HAP-1 (cell line): ENCODE results near the gene PLTP.
"Not testable (repeated sequence)": the region's sequence is repeated elsewhere in the genome, so short reads cannot be mapped to it uniquely, and the experiment has no call there.

Source experiments
- DNase-seq, 2 experiments: peaks; one replicate each; pipeline ENCODE4 v3.0.0-alpha.2; 2016 to 2020; ENCODE audit warnings: low spot score in 2 of 2
- H3K27me3 ChIP-seq: fragments of 250-450 bp; sonication (Bioruptor Pico); 2 replicates; pipeline ENCODE4 v1.5.1; 2020; ENCODE audit warnings: low read depth, mild to moderate bottlenecking, moderate library complexity
- H3K36me3 ChIP-seq: fragments of 250-450 bp; sonication (Bioruptor Pico); replicated peaks from 2 replicates; pipeline ENCODE4 v1.5.1; 2020; ENCODE audit warnings: mild to moderate bottlenecking
- H3K4me1 ChIP-seq: fragments of 250-450 bp; sonication (Bioruptor Pico); 2 replicates; pipeline ENCODE4 v1.5.1; 2020; ENCODE audit warnings: mild to moderate bottlenecking
- H3K4me3 ChIP-seq: fragments of 250-450 bp; sonication (Bioruptor Pico); 2 replicates; pipeline ENCODE4 v1.5.1; 2020; ENCODE audit warnings: mild to moderate bottlenecking, moderate library complexity
- H3K9me3 ChIP-seq: fragments of 250-450 bp; sonication (Bioruptor Pico); 2 replicates; pipeline ENCODE4 v1.5.1; 2020; ENCODE audit warnings: mild to moderate bottlenecking, moderate library complexity
- in situ Hi-C: fragments of 300-500 bp; cut with MboI; formaldehyde crosslinking; loops from 3 replicates; pipeline ENCODE4 v1.14.3; 2020; ENCODE audit warnings: low sequenced_read_pairs, inconsistent platforms, mixed read lengths

PLTP gene

DNA sequence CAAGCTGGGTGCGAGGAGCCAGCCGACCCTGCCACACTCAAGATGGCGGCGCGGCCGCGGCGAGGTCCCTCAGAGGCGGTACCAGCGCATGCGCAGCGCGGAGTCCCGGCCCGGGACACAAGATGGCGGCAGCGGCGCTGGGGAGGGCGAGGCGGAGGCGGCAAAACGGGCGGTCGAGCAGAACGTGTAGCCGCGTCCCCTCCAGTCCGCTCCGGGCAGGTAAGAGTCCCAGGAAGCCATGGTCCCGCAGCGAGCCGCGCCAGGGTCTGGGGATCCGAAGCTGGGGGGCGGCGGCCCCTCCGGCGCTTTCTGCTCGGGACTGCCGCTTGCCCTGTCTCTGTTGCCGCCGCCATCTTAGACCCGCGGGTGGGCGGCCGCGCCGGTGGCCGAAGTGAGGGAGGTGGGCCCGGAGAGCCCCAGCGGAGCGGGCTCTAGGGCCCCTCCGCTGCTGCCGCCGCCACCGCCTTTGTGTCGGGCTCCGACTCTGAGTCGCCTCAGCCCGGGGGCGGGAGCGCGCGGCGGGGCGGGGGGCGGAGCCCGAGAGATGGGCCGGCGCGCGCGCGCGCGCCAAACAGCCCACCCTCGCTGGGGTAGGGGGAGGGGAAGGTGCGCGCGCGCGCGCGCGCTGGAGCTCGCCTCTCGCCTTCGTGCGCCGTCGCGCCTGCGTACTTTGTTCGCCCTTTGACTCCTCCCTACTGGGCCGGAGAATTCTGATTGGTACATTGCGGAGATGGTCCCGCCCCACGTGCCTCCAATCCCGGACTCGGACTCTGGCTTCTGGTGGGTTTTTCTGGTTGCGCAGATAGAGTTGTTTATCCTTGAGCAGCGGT lies 22.8 kb upstream of the PLTP start, which contains the start of gene PCIF1:
PCIF1 (plus strand) TSS at position 98 of the 830 bp plus-strand sequence. CDS start 4,317 bp downstream, outside the sequence.
- Histone ChIP-seq H3K36me3 (peaks cover 29% of the 10 kb centered on the region), H3K4me1 (peaks cover 3% of the 10 kb centered on the region; the same call in 1 of the 2 replicates), H3K27me3 (no peaks in the 10 kb centered on the region), H3K9me3 (no peaks in the 10 kb centered on the region), H3K4me3 (peak within 1 kb of the TSS; percentile 96)
- in situ Hi-C loops: no loop called here
- peak; percentile 94 to 98 for DNase-seq

DNA sequence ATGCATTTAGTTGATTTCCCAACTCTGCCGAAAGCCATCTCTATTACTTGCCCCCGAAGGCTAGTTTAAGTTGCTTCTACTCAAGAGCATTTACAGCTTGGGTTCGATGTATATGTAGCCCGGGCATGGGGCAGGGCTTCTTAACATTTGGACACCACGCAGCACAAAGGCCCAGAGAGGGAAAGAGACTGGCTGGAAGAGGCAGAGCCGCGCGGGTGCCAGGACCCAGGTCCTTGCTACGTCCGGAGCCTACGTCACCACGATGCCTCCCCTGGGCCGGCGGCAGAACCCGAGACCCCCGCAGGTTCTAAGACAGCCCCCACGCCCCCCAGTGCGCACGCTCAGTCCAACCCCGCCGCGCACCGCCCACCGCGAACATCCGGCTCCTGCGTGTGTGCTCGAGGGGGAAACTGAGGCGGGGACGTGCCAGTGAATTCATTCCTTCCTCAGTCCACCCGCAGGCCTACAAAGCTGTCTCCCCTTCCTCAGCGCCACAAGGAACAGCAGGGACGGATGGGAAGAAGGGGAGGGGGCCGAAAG lies 22.2 kb upstream of the PLTP start:
- in situ Hi-C loops: no loop called here

GRCh38 chr20:45933266-45934045 lies 21.5 kb upstream of the PLTP start:
- in situ Hi-C loops: no loop called here
- Histone ChIP-seq H3K27me3 (no peaks in the 10 kb centered on the region), H3K4me1 (peaks cover 13% of the 10 kb centered on the region), H3K36me3 (peaks cover 17% of the 10 kb centered on the region), H3K9me3 (no peaks in the 10 kb centered on the region), H3K4me3 (peak overlapping the region; percentile 96)
- DNase-seq: peak; percentile 81 to 87

More for the DNA sequence above, 22.2 kb upstream of the PLTP start:
- Histone ChIP-seq H3K36me3 (peaks cover 22% of the 10 kb centered on the region), H3K4me1 (peaks cover 7% of the 10 kb centered on the region), H3K4me3 (peak overlapping the region; percentile 96), H3K9me3 (no peaks in the 10 kb centered on the region), H3K27me3 (no peaks in the 10 kb centered on the region)
- peak; percentile 17 to 72 for DNase-seq

DNA sequence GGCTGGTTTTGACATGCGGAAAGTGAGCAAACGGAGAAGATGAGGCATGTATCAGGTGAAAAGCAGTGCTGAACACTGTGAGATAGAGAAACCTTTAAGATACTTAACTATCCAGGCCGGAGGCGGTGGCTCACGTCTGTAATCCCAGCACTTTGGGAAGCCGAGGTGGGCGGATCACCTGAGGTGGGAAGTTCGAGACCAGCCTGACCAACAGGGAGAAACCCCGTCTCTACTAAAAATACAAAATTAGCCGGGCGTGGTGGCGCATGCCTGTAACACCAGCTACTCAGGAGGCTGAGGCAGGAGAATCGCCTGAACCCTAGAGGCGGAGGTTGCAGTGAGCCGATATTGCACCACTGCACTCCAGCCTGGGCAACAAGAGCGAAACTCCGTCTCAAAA lies 19.7 kb upstream of the PLTP start:
- H3K4me1 ChIP-seq: peaks cover 13% of the 10 kb centered on the region
- in situ Hi-C loops, H3K36me3 ChIP-seq, DNase-seq, H3K9me3 ChIP-seq, H3K27me3 ChIP-seq, H3K4me3 ChIP-seq: not testable (repeated sequence)

GRCh38 chr20:45927071-45927878 lies 15.3 kb upstream of the PLTP start:
- in situ Hi-C loops: no loop called here

GRCh38 chr20:45926731-45927070 lies 14.7 kb upstream of the PLTP start:
- no peak for DNase-seq
- Histone ChIP-seq H3K4me3 (no peak overlapping the region), H3K4me1 (peaks cover 11% of the 10 kb centered on the region), H3K36me3 (no peaks in the 10 kb centered on the region), H3K9me3 (no peaks in the 10 kb centered on the region), H3K27me3 (no peaks in the 10 kb centered on the region)
- in situ Hi-C loops: no loop called here

More at GRCh38 chr20:45927071-45927878, 15.3 kb upstream of the PLTP start:
- Histone ChIP-seq H3K36me3 (no peaks in the 10 kb centered on the region), H3K27me3 (no peaks in the 10 kb centered on the region), H3K4me3 (no peak overlapping the region), H3K9me3 (no peaks in the 10 kb centered on the region), H3K4me1 (peaks cover 11% of the 10 kb centered on the region)
- DNase-seq: no peak

DNA sequence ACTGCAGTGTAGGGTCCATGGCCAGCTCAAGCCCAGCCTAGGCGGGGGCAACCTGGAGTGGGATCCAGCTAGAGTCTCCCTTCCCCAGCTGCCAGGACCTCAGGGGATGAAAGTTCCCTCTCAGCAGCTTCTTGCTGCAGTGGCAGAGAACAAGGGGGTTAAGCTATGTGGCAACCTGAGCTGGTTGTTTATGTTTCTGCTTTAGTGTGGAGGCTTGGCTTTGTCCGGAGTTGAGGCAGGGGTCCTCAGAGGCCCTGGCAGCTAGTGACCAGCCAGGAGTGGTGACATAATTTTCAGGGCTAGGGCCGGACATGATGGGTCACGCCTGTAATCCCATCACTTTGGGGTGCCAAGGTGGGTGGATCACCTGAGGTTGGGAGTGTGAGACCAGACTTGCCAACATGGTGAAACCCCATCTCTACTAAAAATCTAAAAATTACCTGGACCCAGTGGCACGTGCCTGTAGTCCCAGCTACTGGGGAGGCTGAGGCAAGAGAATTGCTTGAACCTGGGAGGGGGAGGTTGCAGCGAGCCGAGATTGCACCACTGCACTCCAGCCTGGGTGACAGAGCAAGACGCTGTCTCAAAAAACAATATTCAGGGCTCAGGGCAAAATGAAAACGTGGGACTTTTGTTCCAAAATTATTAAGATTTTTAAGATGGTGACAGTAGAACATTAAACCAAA lies 14.0 kb upstream of the PLTP start:
- DNase-seq: no peak
- no peaks in the 10 kb centered on the region for H3K36me3 ChIP-seq
- H3K4me3 ChIP-seq: no peak overlapping the region
- H3K9me3 ChIP-seq: no peaks in the 10 kb centered on the region
- in situ Hi-C loops: no loop called here
- H3K27me3 ChIP-seq: no peaks in the 10 kb centered on the region
- peaks cover 11% of the 10 kb centered on the region for H3K4me1 ChIP-seq

DNA sequence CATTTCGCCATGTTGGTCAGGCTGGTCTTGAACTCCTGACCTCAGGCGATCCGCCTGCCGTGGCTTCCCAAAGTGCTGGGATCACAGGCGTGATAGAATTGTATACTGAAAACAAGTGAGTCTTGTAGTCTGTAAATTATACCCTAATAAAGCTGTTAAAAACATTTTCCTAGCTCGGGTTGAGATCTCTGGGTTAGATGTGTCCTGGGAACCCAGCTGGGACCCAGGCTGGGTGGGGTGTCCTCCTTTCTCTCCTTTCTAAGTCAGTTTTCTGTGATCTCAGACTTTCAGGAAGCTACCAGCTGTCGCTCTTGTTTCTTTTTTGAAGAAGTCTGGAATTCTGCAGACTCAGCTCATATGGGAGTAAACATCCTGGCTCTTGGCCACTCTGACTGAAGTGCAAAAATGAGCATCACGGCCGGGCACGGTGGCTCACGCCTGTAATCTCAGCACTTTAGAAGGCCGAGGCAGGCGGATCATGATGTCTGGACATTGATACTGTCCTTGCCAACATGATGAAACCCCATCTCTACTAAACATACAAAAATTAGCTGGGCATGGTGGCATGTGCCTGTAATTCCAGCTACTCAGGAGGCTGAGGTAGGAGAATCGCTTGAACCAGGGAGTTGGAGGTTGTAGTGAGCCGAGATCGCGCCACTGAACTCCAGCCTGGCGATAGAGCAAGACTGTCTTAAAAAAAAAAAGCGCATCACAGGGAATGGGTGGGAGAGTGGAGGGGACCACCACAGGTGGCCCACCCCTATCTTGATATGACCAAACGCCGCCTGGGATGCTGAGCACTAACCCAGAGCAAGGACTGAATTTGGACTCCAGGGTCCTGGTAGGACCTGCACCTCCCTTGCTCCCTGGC lies 12.7 kb upstream of the PLTP start:
- Histone ChIP-seq H3K9me3 (no peaks in the 10 kb centered on the region), H3K4me3 (no peak overlapping the region), H3K4me1 (peaks cover 11% of the 10 kb centered on the region), H3K27me3 (no peaks in the 10 kb centered on the region), H3K36me3 (no peaks in the 10 kb centered on the region)
- in situ Hi-C loops: no loop called here
- no peak for DNase-seq

DNA sequence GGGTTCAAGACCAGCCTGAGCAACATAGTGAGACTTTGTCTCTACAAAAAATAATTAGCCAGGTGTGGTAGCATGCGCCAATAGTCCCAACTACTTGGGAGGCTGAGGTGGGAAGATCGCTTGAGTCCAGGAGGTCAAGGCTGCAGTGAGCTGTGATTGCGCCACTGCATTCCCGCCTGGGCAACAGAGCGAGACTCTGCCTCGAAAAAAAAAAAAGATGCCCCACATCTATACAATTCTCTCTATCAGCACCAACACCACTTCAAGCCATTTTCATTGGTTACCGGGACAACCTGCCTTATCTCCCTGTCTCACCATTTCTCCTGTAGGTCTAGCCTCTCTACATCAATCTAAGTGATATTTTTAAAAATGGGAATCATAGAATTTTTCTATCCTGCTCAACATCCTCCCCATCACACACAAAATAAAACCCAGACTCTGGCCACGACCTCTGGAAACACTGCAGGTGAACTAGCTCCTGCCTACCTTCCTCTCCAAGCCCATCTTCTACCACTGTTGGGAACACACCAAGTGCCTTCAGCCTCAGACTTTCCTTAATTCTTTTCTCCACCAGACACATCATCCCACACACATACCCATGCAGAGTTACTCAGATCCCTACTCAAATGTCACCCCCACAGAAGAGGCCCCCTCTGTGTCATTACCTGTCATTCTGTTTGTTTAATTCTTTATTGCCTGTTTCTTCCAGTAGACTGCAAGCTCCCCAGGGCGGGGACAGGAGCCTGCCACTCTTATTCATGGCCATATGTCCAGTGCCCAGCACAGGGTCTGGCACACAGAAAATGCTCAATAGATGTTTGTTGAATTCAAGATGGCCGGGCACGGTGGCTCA lies 9.6 kb upstream of the PLTP start:
- in situ Hi-C loops: no loop called here

GRCh38 chr20:45920462-45921336 lies 8.7 kb upstream of the PLTP start:
- no peaks in the 10 kb centered on the region for H3K36me3 ChIP-seq
- no peak overlapping the region for H3K4me3 ChIP-seq
- H3K27me3 ChIP-seq: no peaks in the 10 kb centered on the region
- in situ Hi-C loops: no loop called here
- no peak for DNase-seq
- no peaks in the 10 kb centered on the region for H3K4me1 ChIP-seq
- H3K9me3 ChIP-seq: no peaks in the 10 kb centered on the region

More for the DNA sequence above, 9.6 kb upstream of the PLTP start:
- H3K27me3 ChIP-seq: no peaks in the 10 kb centered on the region
- H3K4me1 ChIP-seq: no peaks in the 10 kb centered on the region
- H3K36me3 ChIP-seq: no peaks in the 10 kb centered on the region
- no peak for DNase-seq
- no peak overlapping the region for H3K4me3 ChIP-seq
- H3K9me3 ChIP-seq: no peaks in the 10 kb centered on the region
